Mucosa of descending colon (tissue), 3 donors: ENCODE measurements around the gene MBD1. TPM values are rescaled to one million over a fixed set of nuclear protein-coding genes. Genes with fewer than 3 reads are reported as not detected.
"Not testable (repeated sequence)": the region's sequence is repeated elsewhere in the genome, so short reads cannot be mapped to it uniquely, and the experiment has no call there.

Experiments used
- ATAC-seq: fragments of 200-7000 bp; cut with Tn5 transposase; one replicate; pipeline ENCODE4 v1.9.1; 2020; ENCODE audit warnings: mild to moderate bottlenecking, moderate library complexity
- DNase-seq, 3 donors: peaks; one replicate each; pipeline ENCODE4 v3.0.0-alpha.2; 2020
- H3K36me3 ChIP-seq: fragments of 200-600 bp; one replicate; pipeline ENCODE4 v1.8.0; 2021; ENCODE audit warnings: low read depth, mild to moderate bottlenecking
- H3K4me1 ChIP-seq: fragments of 200-600 bp; one replicate; pipeline ENCODE4 v1.8.0; 2021; ENCODE audit warnings: low read depth, mild to moderate bottlenecking
- H3K4me3 ChIP-seq: fragments of 200-600 bp; one replicate; pipeline ENCODE4 v1.8.0; 2021; ENCODE audit warnings: mild to moderate bottlenecking
- H3K9me3 ChIP-seq: fragments of 200-600 bp; one replicate; pipeline ENCODE4 v1.8.0; 2021; ENCODE audit warnings: mild to moderate bottlenecking
- CTCF ChIP-seq: fragments of 200-600 bp; IDR thresholded peaks from one replicate; pipeline ENCODE4 v1.8.0; 2022; ENCODE audit warnings: antibody characterized with exemption, mild to moderate bottlenecking
- intact Hi-C, 2 donors: fragments of 100-400 bp; cut with DNase I in 1 of 2; cut with micrococcal nuclease in 1 of 2; formaldehyde crosslinking; loops; one replicate each; pipeline versions ENCODE4 v1.11.0 to v1.11.1; 2022; cut with DNase I, micrococcal nuclease
- total RNA-seq, 3 donors: library from RNA; stranded (reverse); fragmentation: NEBNext Ultra II Directional in 2 of 3; extraction: Animal tissue kit (Norgen Biotek cat#: 25700) in 2 of 3; gene quantifications; one replicate each; pipeline versions ENCODE4 v1.2.1 to v1.2.4, GENCODE V29; 2021 to 2023
- donor health status: DM: no; HTN: no; CAD: no; lungs with moderate emphysema.
- donor health status: DM: no; HTN: no; CAD: no.
- donor health status: DM: no; HTN: yes; CAD: no.

MBD1 gene
- total RNA-seq, 3 donors from 2014 or later = 71.4 to 90.2 (median 75.1) TPM

DNA sequence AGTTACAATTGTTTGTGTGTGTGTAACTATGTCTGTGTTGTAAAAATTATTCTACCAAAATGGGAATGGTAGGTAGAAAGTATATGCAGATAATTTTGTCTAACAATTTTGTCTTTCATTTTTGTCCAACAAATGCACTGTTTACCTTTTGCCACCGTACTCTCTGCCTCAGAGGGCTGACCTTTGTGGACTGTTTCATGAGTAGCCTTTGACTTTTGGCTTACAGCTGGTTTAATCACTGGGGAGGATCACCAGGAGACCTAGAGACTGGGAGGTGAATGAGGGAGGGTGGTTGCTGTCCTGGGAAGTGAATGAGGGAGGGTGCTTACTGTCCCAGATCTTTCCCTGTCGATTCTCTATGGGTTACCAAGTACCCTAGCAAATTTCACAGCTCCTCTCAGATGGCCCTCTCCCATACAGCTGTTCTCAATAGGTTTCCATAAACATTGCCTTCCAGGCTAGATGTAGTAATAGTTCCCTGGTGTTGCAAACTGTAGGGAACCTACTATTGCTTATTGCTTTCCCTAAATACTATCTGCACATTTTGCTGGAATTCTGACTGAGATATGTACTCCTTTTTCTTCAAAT lies 32.6 kb upstream of the MBD1 start:
- no peak for TF ChIP-seq CTCF
- no peak for ATAC-seq

DNA sequence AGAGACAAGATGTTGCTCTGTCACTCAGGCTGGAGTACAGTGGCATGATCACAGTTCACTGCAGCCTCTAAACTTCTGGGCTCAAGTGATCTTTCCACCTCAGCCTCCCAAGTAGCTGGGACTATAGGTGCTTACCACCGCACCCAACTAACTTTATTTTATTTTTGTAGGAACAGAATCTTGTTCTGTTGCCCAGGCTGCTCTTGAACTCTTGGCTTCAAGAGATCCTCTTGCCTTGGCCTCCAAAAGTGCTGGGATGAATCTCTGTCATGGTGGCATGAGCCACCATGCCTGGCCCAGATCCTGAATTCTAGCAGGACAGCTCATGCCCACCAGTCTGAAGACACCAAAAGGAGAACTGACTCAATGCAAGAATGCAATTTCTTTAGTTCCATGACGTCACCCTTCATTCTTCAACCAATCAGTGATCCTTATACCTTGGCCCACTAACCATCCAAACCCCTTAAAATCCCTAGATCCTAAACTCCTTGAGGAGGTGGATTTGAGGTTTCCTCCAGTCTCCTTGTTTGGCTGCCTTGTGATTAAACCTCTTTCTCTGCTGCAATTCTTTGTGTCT lies 31.8 kb upstream of the MBD1 start:
- DNase-seq = no peak
- no peaks in the 10 kb centered on the region for H3K4me1 ChIP-seq
- no peaks in the 10 kb centered on the region for H3K9me3 ChIP-seq
- intact Hi-C loops = no loop called here
- no peak for TF ChIP-seq CTCF
- ATAC-seq = no peak
- no peak overlapping the region for H3K4me3 ChIP-seq
- H3K36me3 ChIP-seq = no peaks in the 10 kb centered on the region

More for the DNA sequence above, 32.6 kb upstream of the MBD1 start:
- Histone ChIP-seq H3K4me1 (no peaks in the 10 kb centered on the region), H3K36me3 (no peaks in the 10 kb centered on the region), H3K4me3 (no peak overlapping the region), H3K9me3 (no peaks in the 10 kb centered on the region)
- no peak for DNase-seq
- intact Hi-C loops = no loop called here

DNA sequence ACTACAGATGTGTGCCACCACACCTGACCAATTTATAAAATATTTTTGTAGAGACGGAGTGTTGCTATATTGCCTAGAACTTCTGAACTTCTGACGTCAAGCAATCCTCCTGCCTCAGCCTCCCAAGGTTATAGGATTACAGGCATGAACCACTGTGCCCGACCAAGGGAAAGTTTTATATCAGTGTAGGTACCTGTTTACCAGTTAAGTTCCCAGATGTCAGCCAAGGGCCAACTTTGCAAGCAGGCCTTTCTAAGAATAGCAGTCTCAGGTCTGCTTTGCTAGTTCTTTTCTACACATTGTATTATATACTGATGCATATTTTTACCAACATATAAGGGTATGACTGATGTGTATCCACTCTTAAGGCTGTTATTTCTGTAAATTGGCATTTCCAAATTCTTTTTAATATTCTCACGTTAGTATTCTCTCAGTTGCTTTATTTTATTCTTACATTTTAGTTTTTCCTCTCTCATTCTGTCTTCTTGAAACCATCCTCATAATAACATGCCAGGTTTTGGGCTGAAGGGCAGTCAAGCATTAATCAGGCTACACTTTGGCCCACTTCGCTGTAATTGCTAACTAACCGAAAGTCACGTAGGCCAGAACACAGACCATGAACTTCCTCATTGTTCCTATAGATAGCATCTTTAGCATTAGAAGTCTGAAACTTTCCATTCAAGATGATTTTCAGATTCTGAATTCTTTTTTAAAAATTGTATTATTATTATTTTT lies 31.1 kb upstream of the MBD1 start:
- Histone ChIP-seq H3K36me3 (no peaks in the 10 kb centered on the region), H3K4me3 (no peak overlapping the region), H3K4me1 (no peaks in the 10 kb centered on the region), H3K9me3 (no peaks in the 10 kb centered on the region)
- DNase-seq (no peak), ATAC-seq (no peak)
- TF ChIP-seq CTCF = no peak
- intact Hi-C loops = no loop called here

DNA sequence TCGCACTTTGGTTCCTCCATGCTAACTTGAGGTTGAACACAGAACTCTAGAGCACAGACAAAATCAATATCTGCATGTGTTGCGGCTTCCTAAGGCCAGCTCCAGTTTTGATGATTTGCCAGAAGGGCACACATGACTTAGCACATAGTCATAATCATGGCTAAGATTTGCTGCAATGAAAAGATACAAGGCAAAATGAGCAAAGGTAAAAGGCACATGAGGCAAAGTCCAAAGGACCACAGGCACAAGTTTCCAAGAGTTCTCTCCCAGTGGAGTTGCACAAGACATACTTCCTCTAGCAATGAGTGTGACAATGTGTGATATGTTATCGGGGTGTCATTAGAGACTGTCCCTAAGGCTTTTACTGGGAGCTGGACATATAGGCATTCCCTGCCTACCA lies 30.3 kb upstream of the MBD1 start:
- no peak for TF ChIP-seq CTCF
- Histone ChIP-seq H3K9me3 (no peaks in the 10 kb centered on the region), H3K4me1 (peaks cover 4% of the 10 kb centered on the region), H3K36me3 (no peaks in the 10 kb centered on the region), H3K4me3 (no peak overlapping the region)
- intact Hi-C loops = no loop called here
- ATAC-seq = no peak
- DNase-seq = no peak

DNA sequence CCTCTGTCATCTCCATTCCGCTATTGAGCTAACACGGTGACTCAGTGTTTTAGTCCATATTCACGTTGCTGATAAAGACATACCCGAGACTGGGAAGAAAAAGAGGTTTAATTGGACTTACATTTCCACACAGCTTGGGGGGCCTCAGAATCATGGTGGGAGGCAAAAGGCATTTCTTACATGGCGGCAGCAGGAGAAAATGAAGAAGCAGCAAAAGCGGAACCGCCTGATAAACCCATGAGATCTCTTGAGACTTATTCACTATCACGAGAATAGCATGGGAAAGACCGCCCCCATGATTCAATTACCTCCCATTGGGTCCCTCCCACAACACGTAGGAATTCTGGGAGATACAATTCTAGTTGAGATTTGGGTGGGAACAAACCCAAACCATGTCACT lies 28.8 kb upstream of the MBD1 start:
- DNase-seq = no peak
- Histone ChIP-seq H3K4me3 (no peak overlapping the region), H3K36me3 (no peaks in the 10 kb centered on the region), H3K9me3 (peaks cover 3% of the 10 kb centered on the region), H3K4me1 (peaks cover 4% of the 10 kb centered on the region)
- TF ChIP-seq CTCF = no peak
- intact Hi-C loops = no loop called here
- no peak for ATAC-seq

- ATAC-seq, H3K4me1 ChIP-seq, H3K9me3 ChIP-seq, DNase-seq, H3K4me3 ChIP-seq, H3K36me3 ChIP-seq: not testable (repeated sequence)
- intact Hi-C loops = loop anchor here in 1 of 2 donors (5.0 kb wide), 1 partner anchor 42 kb away; the partner anchor contains the start of gene CFAP53
Observed at GRCh38 chr18:50308851-50309250, 27.5 kb upstream of the MBD1 start.
